Liver (tissue), 3 donors: ENCODE data around the gene METTL8.

Source experiments
- FOXA1 ChIP-seq: IDR thresholded peaks from 2 replicates; pipeline ENCODE4 v1.6.1; 2016; ENCODE audit warnings: antibody characterized with exemption
- TAF1 ChIP-seq: conservative IDR thresholded peaks from 2 replicates; pipeline ENCODE4 v1.6.1; 2016; ENCODE audit warnings: antibody characterized with exemption, mild to moderate bottlenecking
- YY1 ChIP-seq: IDR thresholded peaks from 2 replicates; pipeline ENCODE4 v1.6.1; 2016; ENCODE audit warnings: antibody characterized with exemption, mild to moderate bottlenecking
- TF ChIP-seq, protein P1 (sequence below): fragments of 150-350 bp; IDR thresholded peaks from 2 replicates; pipeline ENCODE4 v1.5.1; 2017; ENCODE audit warnings: improper control_type of control experiment, low read depth, low read length; ENCODE audit not compliant: missing input control
- TF ChIP-seq, protein P2 (sequence below): IDR thresholded peaks from 2 replicates; pipeline ENCODE4 v1.6.1; 2016; ENCODE audit warnings: antibody characterized with exemption
- donor health status: healthy.
- donor health status: healthy.

DNA sequence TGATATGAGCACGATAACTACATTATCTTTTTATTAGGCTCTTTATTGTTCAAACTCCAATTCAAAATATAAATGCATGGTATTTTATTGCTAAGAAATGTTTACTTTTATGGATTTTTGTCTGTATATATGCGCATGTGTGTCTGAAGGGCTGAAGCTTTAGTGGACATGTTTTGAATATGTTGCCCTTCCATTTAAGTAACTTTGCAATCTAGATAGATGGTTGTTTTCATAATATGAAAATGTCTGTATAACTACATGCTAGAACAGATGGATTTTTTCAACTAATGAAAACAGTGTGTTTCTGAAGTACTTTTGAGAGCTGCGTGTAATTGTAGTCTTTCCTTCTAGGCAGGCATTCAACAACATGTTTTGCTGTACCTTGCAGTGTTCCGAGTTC is 19.0 kb upstream of the METTL8 start:
- TF ChIP-seq, protein P1, sequence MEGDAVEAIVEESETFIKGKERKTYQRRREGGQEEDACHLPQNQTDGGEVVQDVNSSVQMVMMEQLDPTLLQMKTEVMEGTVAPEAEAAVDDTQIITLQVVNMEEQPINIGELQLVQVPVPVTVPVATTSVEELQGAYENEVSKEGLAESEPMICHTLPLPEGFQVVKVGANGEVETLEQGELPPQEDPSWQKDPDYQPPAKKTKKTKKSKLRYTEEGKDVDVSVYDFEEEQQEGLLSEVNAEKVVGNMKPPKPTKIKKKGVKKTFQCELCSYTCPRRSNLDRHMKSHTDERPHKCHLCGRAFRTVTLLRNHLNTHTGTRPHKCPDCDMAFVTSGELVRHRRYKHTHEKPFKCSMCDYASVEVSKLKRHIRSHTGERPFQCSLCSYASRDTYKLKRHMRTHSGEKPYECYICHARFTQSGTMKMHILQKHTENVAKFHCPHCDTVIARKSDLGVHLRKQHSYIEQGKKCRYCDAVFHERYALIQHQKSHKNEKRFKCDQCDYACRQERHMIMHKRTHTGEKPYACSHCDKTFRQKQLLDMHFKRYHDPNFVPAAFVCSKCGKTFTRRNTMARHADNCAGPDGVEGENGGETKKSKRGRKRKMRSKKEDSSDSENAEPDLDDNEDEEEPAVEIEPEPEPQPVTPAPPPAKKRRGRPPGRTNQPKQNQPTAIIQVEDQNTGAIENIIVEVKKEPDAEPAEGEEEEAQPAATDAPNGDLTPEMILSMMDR: no peak
- TF ChIP-seq TAF1: no peak
- no peak for TF ChIP-seq FOXA1
- no peak for TF ChIP-seq YY1
- TF ChIP-seq, protein P2, sequence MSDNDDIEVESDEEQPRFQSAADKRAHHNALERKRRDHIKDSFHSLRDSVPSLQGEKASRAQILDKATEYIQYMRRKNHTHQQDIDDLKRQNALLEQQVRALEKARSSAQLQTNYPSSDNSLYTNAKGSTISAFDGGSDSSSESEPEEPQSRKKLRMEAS: no peak
